Upper lobe of right lung (tissue), 1 donor: ENCODE measurements around the gene CHTF8. TPM values are rescaled to one million over a fixed set of nuclear protein-coding genes. Genes with fewer than 3 reads are reported as not detected.
"Not testable (repeated sequence)": the region's sequence is repeated elsewhere in the genome, so short reads cannot be mapped to it uniquely, and the experiment has no call there.

Source experiments
- ATAC-seq: fragments of 200-7000 bp; cut with Tn5 transposase; one replicate; pipeline ENCODE4 v1.9.1; 2020; ENCODE audit warnings: mild to moderate bottlenecking, moderate library complexity
- DNase-seq: peaks from one replicate; pipeline ENCODE4 v3.0.0-alpha.2; 2020
- H3K27ac ChIP-seq: fragments of 200-600 bp; one replicate; pipeline ENCODE4 v1.8.0; 2022
- H3K27me3 ChIP-seq: fragments of 200-600 bp; one replicate; pipeline ENCODE4 v1.8.0; 2022; ENCODE audit warnings: mild to moderate bottlenecking
- H3K36me3 ChIP-seq: fragments of 200-600 bp; one replicate; pipeline ENCODE4 v1.8.0; 2022
- H3K4me1 ChIP-seq: fragments of 200-600 bp; one replicate; pipeline ENCODE4 v1.8.0; 2022
- H3K4me3 ChIP-seq: fragments of 200-600 bp; one replicate; pipeline ENCODE4 v1.8.0; 2022; ENCODE audit warnings: mild to moderate bottlenecking
- H3K9me3 ChIP-seq: fragments of 200-600 bp; one replicate; pipeline ENCODE4 v1.8.0; 2022
- CTCF ChIP-seq: fragments of 200-600 bp; IDR thresholded peaks from one replicate; pipeline ENCODE4 v1.8.0; 2022; ENCODE audit warnings: antibody characterized with exemption
- intact Hi-C: fragments of 100-400 bp; cut with DNase I; formaldehyde crosslinking; loops from one replicate; pipeline ENCODE4 v1.11.0; 2022
- total RNA-seq: library from RNA; stranded (reverse); fragmentation: NEBNext Ultra II Directional; extraction: Animal tissue kit (Norgen Biotek cat#: 25700); gene quantifications from one replicate; pipeline ENCODE4 v1.2.1, GENCODE V29; 2021
- donor health status: DM: no; HTN: yes; CAD: no; lungs with severe emphysema.

CHTF8 gene
- total RNA-seq, 1 donor from 2014 or later: 97.3 TPM

- no peaks in the 10 kb centered on the region for H3K4me1 ChIP-seq
- ATAC-seq (no peak), DNase-seq (no peak)
- intact Hi-C loops: no loop called here
- no peak for TF ChIP-seq CTCF
- no peak overlapping the region for H3K27ac ChIP-seq
- no peaks in the 10 kb centered on the region for H3K9me3 ChIP-seq
- H3K27me3 ChIP-seq: no peaks in the 10 kb centered on the region
- H3K36me3 ChIP-seq: peaks cover 72% of the 10 kb centered on the region
- no peak overlapping the region for H3K4me3 ChIP-seq
Observed at GRCh38 chr16:69143116-69143515, 10.7 kb upstream of the CHTF8 start.

- TF ChIP-seq CTCF: no peak
- no peak overlapping the region for H3K4me3 ChIP-seq
- DNase-seq: no peak
- no peak for ATAC-seq
- intact Hi-C loops: no loop called here
- H3K27ac ChIP-seq: no peak overlapping the region
- no peaks in the 10 kb centered on the region for H3K27me3 ChIP-seq
- H3K4me1 ChIP-seq: no peaks in the 10 kb centered on the region
- H3K36me3 ChIP-seq: peaks cover 84% of the 10 kb centered on the region
- H3K9me3 ChIP-seq: no peaks in the 10 kb centered on the region
Observed at GRCh38 chr16:69141936-69142335, 9.5 kb upstream of the CHTF8 start.

- DNase-seq (no peak), ATAC-seq (no peak)
- no peak for TF ChIP-seq CTCF
- H3K9me3 ChIP-seq: no peaks in the 10 kb centered on the region
- peaks cover 93% of the 10 kb centered on the region for H3K36me3 ChIP-seq
- no peak overlapping the region for H3K4me3 ChIP-seq
- no peaks in the 10 kb centered on the region for H3K4me1 ChIP-seq
- intact Hi-C loops: no loop called here
- no peak overlapping the region for H3K27ac ChIP-seq
- H3K27me3 ChIP-seq: no peaks in the 10 kb centered on the region
Observed at GRCh38 chr16:69141014-69141413, 8.6 kb upstream of the CHTF8 start.

GRCh38 chr16:69139464-69139863, 7.1 kb upstream of the CHTF8 start:
- H3K36me3 ChIP-seq: peaks cover 82% of the 10 kb centered on the region

DNA sequence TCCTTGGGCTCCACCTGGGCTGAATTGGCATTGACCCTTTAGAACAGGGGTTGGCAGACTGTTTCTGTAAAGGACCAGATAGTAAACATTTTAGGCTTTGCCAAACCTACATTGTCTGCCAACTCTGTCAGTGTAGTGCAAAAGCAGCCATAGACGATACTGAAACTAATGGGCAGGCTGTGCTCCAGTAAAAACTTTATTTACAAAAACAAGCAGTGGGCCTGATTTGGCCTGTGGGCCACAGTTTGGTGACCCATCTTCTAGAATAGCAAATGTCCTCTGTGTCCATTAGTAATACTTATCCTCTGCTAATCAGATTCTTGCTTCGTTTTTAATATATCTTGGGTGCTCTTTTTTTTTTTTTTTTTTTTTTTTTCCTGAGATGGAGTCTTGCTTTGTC, 6.2 kb upstream of the CHTF8 start:
- Histone ChIP-seq H3K4me3 (no peak overlapping the region), H3K9me3 (no peaks in the 10 kb centered on the region), H3K27ac (no peak overlapping the region), H3K4me1 (peaks cover 4% of the 10 kb centered on the region), H3K36me3 (peaks cover 74% of the 10 kb centered on the region), H3K27me3 (no peaks in the 10 kb centered on the region)
- DNase-seq (no peak), ATAC-seq (no peak)
- intact Hi-C loops: loop anchor here (10.0 kb wide), 1 partner anchor 894 kb away; the partner anchor contains the start of gene PLA2G15
- TF ChIP-seq CTCF: no peak

More at GRCh38 chr16:69139464-69139863, 7.1 kb upstream of the CHTF8 start:
- H3K4me1 ChIP-seq, H3K27ac ChIP-seq, DNase-seq, H3K27me3 ChIP-seq, H3K9me3 ChIP-seq, ATAC-seq, H3K4me3 ChIP-seq: not testable (repeated sequence)
- intact Hi-C loops: loop anchor here (10.0 kb wide), 1 partner anchor 895 kb away; the partner anchor contains the start of gene PLA2G15

GRCh38 chr16:69133373-69133954, 1.1 kb upstream of the CHTF8 start:
- intact Hi-C loops: loop anchor here (10.0 kb wide), 1 partner anchor 889 kb away; the partner anchor contains the start of gene PLA2G15
- H3K4me1 ChIP-seq: peaks cover 20% of the 10 kb centered on the region
- no peak for ATAC-seq

More at GRCh38 chr16:69133373-69133954, 1.1 kb upstream of the CHTF8 start:
- Histone ChIP-seq H3K27ac (peak overlapping the region; percentile 89), H3K9me3 (no peaks in the 10 kb centered on the region), H3K36me3 (peaks cover 28% of the 10 kb centered on the region), H3K27me3 (no peaks in the 10 kb centered on the region), H3K4me3 (peak overlapping the region; percentile 87)
- TF ChIP-seq CTCF: no peak
- DNase-seq: no peak
